Lower leg skin (tissue), 4 donors: Measurements from ENCODE around the gene CCDC102A. TPM values are rescaled to one million over a fixed set of nuclear protein-coding genes. Genes with fewer than 3 reads are reported as not detected.

Experiments used
- DNase-seq, 2 donors: peaks; one replicate each; pipeline ENCODE4 v3.0.0-alpha.2; 2019; ENCODE audit warnings: low spot score in 2 of 2
- H3K4me3 ChIP-seq: fragments of 200-600 bp; sonication (generic); 2 replicates; pipeline ENCODE4 v1.5.1; 2017; ENCODE audit warnings: mild to moderate bottlenecking, low read depth; ENCODE audit not compliant: poor library complexity, severe bottlenecking
- CTCF ChIP-seq, 3 donors: fragments of 450-650 bp; IDR thresholded peaks; one replicate each; pipeline ENCODE4 v1.5.1; 2016; ENCODE audit warnings: antibody characterized with exemption in 3 of 3, mild to moderate bottlenecking in 3 of 3, moderate library complexity in 2 of 3
- POLR2A ChIP-seq, 2 donors: fragments of 450-650 bp; IDR thresholded peaks; one replicate each; pipeline ENCODE4 v1.6.1; 2016 to 2017; ENCODE audit warnings: antibody characterized with exemption in 2 of 2, mild to moderate bottlenecking in 1 of 2, moderate library complexity in 1 of 2
- WGBS, 2 donors: methylation state at CpG; one replicate each; pipeline ENCODE4 v1.1.5; 2018; 5-methylcytosine and 5-hydroxymethylcytosine counted together
- intact Hi-C: fragments of 100-400 bp; cut with DNase I; formaldehyde crosslinking; loops from one replicate; pipeline ENCODE4 v1.15.0; 2023; ENCODE audit warnings: low total_unique reads
- total RNA-seq, 4 donors: library from RNA; depleted of rRNA; stranded (reverse); fragments of >200 nt; gene quantifications; one replicate each; pipeline ENCODE4 v1.1.0, GENCODE V29; 2016

Gene CCDC102A
- total RNA-seq, 4 donors from 2014 or later: 13.7 to 18.9 (median 16.4) TPM

GRCh38 chr16:57469046-57469445 lies 67.3 kb downstream of the CCDC102A start:
- H3K4me3 ChIP-seq: no peak overlapping the region
- 80 to 84% methylated on average over 11 of the region's 11 CpGs for WGBS, 2 donors
- intact Hi-C loops: no loop called here
- peak in 1 of 2 donors; percentile 49 for DNase-seq
- TF ChIP-seq POLR2A (IDR thresholded peaks at IDR 0.05) (no peak), CTCF (IDR thresholded peaks at IDR 0.05) (no peak)

GRCh38 chr16:57468346-57468745 lies 68.0 kb downstream of the CCDC102A start:
- H3K4me3 ChIP-seq: no peak overlapping the region
- 86 to 93% methylated on average over 2 of the region's 2 CpGs for WGBS, 2 donors
- intact Hi-C loops: no loop called here
- no peak for DNase-seq
- TF ChIP-seq POLR2A (IDR thresholded peaks at IDR 0.05): no peak
- TF ChIP-seq CTCF (IDR thresholded peaks at IDR 0.05): no peak

GRCh38 chr16:57464523-57464922 lies 71.8 kb downstream of the CCDC102A start:
- H3K4me3 ChIP-seq: no peak overlapping the region
- intact Hi-C loops: no loop called here
- TF ChIP-seq POLR2A (IDR thresholded peaks at IDR 0.05) (no peak), CTCF (IDR thresholded peaks at IDR 0.05) (no peak)
- peak in 1 of 2 donors; percentile 10 for DNase-seq
- 90 to 92% methylated on average over 2 of the region's 2 CpGs for WGBS, 2 donors

GRCh38 chr16:57462978-57463362 lies 73.4 kb downstream of the CCDC102A start:
- peak in 1 of 2 donors; percentile 80 for DNase-seq
- 1% methylated on average over 16 of the region's 16 CpGs for WGBS, 2 donors
- intact Hi-C loops: no loop called here
- H3K4me3 ChIP-seq: peak overlapping the region; percentile 54
- TF ChIP-seq CTCF (IDR thresholded peaks at IDR 0.05): no peak

GRCh38 chr16:57462209-57462977 lies 74.0 kb downstream of the CCDC102A start, which contains the start of gene POLR2C:
Gene POLR2C, plus strand, starts transcription at chr16:57462679. Its CDS starts 46 bp downstream, at chr16:57462725.
- WGBS, 2 donors: 2% methylated on average over 20 to 38 of the region's 47 CpGs
- TF ChIP-seq POLR2A (IDR thresholded peaks at IDR 0.05) (peak in 1 of 2 donors; percentile 81), CTCF (IDR thresholded peaks at IDR 0.05) (peak in 1 of 3 donors; percentile 95)
- intact Hi-C loops: no loop called here
- DNase-seq: peak; percentile 84 to 97
- peak within 1 kb of the TSS; percentile 54 for H3K4me3 ChIP-seq

Other genes with a start within 250 kb of the CCDC102A start
- 10 to 100 TPM in 1 of 4 donors, 1 to 10 TPM in 2, under 1 TPM in 1; 0.99 to 10.1 (median 2.0) TPM for gene CCL22, start 177.8 kb downstream of the CCDC102A start, total RNA-seq
- 10 to 100 TPM in 3 of 4 donors, 1 to 10 TPM in 1; 5.8 to 31.9 (median 18.3) TPM for gene CX3CL1, start 164.1 kb downstream of the CCDC102A start, total RNA-seq
- 1 to 10 TPM in 1 of 4 donors, not detected in 3; 1.1 TPM for gene CCL17, start 131.8 kb downstream of the CCDC102A start, total RNA-seq
- 10 to 100 TPM; 20.9 to 40.8 (median 30.7) TPM for gene CIAPIN1, start 89.2 kb downstream of the CCDC102A start, total RNA-seq
- 10 to 100 TPM; 38.7 to 55.3 (median 52.2) TPM for gene COQ9, start 89.1 kb downstream of the CCDC102A start, total RNA-seq
- 100 to 1,000 TPM in 2 of 4 donors, 10 to 100 TPM in 2; 87.9 to 128 (median 98.1) TPM for gene POLR2C, start 73.9 kb downstream of the CCDC102A start, total RNA-seq
- 10 to 100 TPM; 38.9 to 60.5 (median 44.6) TPM for gene DOK4, start 50.1 kb downstream of the CCDC102A start, total RNA-seq
- 1 to 10 TPM in 1 of 4 donors, under 1 TPM in 3; 0.23 to 1.5 (median 0.47) TPM for gene ADGRG5, start 6.1 kb upstream of the CCDC102A start, total RNA-seq
- 100 to 1,000 TPM; 129 to 159 (median 136) TPM for gene ADGRG1, start 92.1 kb upstream of the CCDC102A start, total RNA-seq
- gene ADGRG3, start 131.7 kb upstream of the CCDC102A start, total RNA-seq: 1 to 10 TPM in 3 of 4 donors, under 1 TPM in 1; 0.25 to 7.3 (median 1.1) TPM
- not detected for gene DRC7, start 158.2 kb upstream of the CCDC102A start, total RNA-seq
- gene KATNB1, start 199.2 kb upstream of the CCDC102A start, total RNA-seq: 10 to 100 TPM; 30.6 to 54.9 (median 41.1) TPM